Ovary (tissue), 9 donors: Measurements from ENCODE around the gene SAMD4A. TPM values are rescaled to one million over a fixed set of nuclear protein-coding genes. Genes with fewer than 3 reads are reported as not detected.

Experiments used
- DNase-seq, 5 donors: peaks; one replicate each; pipeline ENCODE4 v3.0.0-alpha.2; 2019 to 2020
- H3K27ac ChIP-seq, 2 donors: fragments of 200-600 bp; one replicate each; pipeline versions ENCODE4 v1.5.1 to v1.8.0; 2019 to 2022
- H3K27me3 ChIP-seq: fragments of 200-600 bp; one replicate; pipeline ENCODE4 v1.8.0; 2022
- H3K36me3 ChIP-seq: fragments of 200-600 bp; sonication (generic); one replicate; pipeline ENCODE4 v1.5.1; 2019
- H3K4me1 ChIP-seq: one replicate; pipeline ENCODE4 v1.8.1; 2013; ENCODE audit warnings: mild to moderate bottlenecking, moderate library complexity; ENCODE audit not compliant: insufficient read depth
- H3K4me3 ChIP-seq: fragments of 200-600 bp; sonication (generic); one replicate; pipeline ENCODE4 v1.5.1; 2017
- H3K9me3 ChIP-seq, 2 donors: fragments of 200-600 bp in 1 of 2; sonication (generic) in 1 of 2; one replicate each; pipeline versions ENCODE4 v1.5.1 to v1.8.1; 2013 to 2019; ENCODE audit warnings: mild to moderate bottlenecking in 1 of 2, moderate library complexity in 1 of 2
- CTCF ChIP-seq, 3 donors: fragments of 450-650 bp in 2 of 3; fragments of 200-600 bp in 1 of 3; IDR thresholded peaks; one replicate each; pipeline versions ENCODE4 v1.5.1 to v1.8.0; 2016 to 2022; ENCODE audit warnings: antibody characterized with exemption in 3 of 3, mild to moderate bottlenecking in 1 of 3
- EP300 ChIP-seq: sonication (generic); formaldehyde crosslinking; IDR thresholded peaks from one replicate; pipeline ENCODE4 v1.6.1; 2017; ENCODE audit warnings: antibody characterized with exemption
- POLR2A ChIP-seq: fragments of 450-650 bp; IDR thresholded peaks from one replicate; pipeline ENCODE4 v1.6.1; 2017; ENCODE audit warnings: antibody characterized with exemption, mild to moderate bottlenecking, moderate library complexity
- WGBS, 3 donors: extraction: QIAGEN DNeasy Blood & Tissue Kit in 1 of 3; methylation state at CpG; one replicate each; pipeline versions ENCODE4 v1.1.5 to v1.1.7; 2013 to 2017; 5-methylcytosine and 5-hydroxymethylcytosine counted together
- intact Hi-C, 4 donors: fragments of 100-400 bp; cut with DNase I; formaldehyde crosslinking; loops; one replicate each; pipeline versions ENCODE4 v1.11.0 to v1.15.1; 2022 to 2023
- polyA plus RNA-seq, 2 donors: library from polyadenylated mRNA; stranded (reverse); fragments of 200-250 nt in 1 of 2; fragments of 350-450 nt in 1 of 2; fragmentation: Illumina TruSeq in 1 of 2; extraction: RNeasy Lipid Tissue Mini Kit (QIAGEN cat#74804) in 1 of 2; gene quantifications; one replicate each; pipeline ENCODE4 v1.2.3, GENCODE V29; 2013 to 2014
- total RNA-seq, 7 donors: library from RNA; depleted of rRNA in 2 of 7; stranded (reverse); fragments of >200 nt in 2 of 7; fragmentation: NEBNext Ultra II Directional in 3 of 7; extraction: Animal tissue kit (Norgen Biotek cat#: 25700) in 3 of 7; gene quantifications; one replicate each; pipeline versions ENCODE4 v1.1.0 to v1.2.4, GENCODE V29; 2016 to 2023
- donor health status: DM: no; HTN: no; CAD: no; lungs with moderate emphysema.
- donor health status: DM: no; HTN: no; CAD: no.
- donor health status: Bipolar disorder and iron deficiency.
- donor health status: DM: yes; HTN: yes; CAD: no.
- donor health status: DM: no; HTN: no; CAD: no.
- donor health status: DM: yes; HTN: yes; CAD: no.

The SAMD4A gene
- total and polyA plus RNA-seq, 9 donors: 2.3 to 22.4 (median 7.3) TPM

GRCh38 chr14:54671537-54671936, 104.6 kb downstream of the SAMD4A start:
- intact Hi-C loops: no loop called here
- 93 to 95% (median 94%) methylated on average over 4 of the region's 4 CpGs for WGBS, 3 donors
- H3K9me3 ChIP-seq: no peaks in the 10 kb centered on the region
- TF ChIP-seq CTCF (IDR thresholded peaks at IDR 0.05) (no peak), POLR2A (no peak), EP300 (no peak)
- no peak overlapping the region for H3K27ac ChIP-seq
- H3K27me3 ChIP-seq: no peaks in the 10 kb centered on the region
- H3K4me1 ChIP-seq: peaks cover 1% of the 10 kb centered on the region
- H3K4me3 ChIP-seq: no peak overlapping the region
- DNase-seq: no peak
- no peaks in the 10 kb centered on the region for H3K36me3 ChIP-seq

DNA sequence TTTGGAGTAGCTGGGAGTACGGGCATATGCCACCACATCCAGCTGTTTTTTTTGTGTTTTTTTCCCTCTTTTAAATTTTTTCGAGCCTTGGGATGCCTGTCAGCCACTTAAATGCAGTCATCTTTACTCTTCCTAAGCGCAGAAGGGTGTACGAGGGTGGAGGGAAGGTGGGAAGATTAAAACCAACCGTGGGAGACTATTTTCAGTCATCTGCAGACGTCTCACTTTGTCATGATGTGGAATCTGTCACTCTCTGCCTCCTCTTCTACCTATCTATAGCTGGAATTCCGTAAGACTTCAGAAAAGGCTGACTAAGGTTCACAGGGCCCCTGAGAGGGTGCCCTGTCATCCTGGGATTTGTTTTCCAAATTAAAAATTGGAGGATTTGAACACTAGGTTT, 105.3 kb downstream of the SAMD4A start:
- intact Hi-C loops: no loop called here
- no peak for DNase-seq
- Histone ChIP-seq H3K9me3 (no peaks in the 10 kb centered on the region), H3K36me3 (no peaks in the 10 kb centered on the region), H3K4me3 (no peak overlapping the region), H3K27me3 (no peaks in the 10 kb centered on the region), H3K27ac (no peak overlapping the region), H3K4me1 (peaks cover 3% of the 10 kb centered on the region)
- TF ChIP-seq POLR2A (no peak), CTCF (IDR thresholded peaks at IDR 0.05) (no peak), EP300 (no peak)
- 86 to 88% (median 86%) methylated on average over 7 of the region's 7 CpGs for WGBS, 3 donors

GRCh38 chr14:54672688-54673087, 105.8 kb downstream of the SAMD4A start:
- 48 to 78% (median 75%) methylated on average over 5 of the region's 5 CpGs for WGBS, 3 donors
- Histone ChIP-seq H3K4me3 (no peak overlapping the region), H3K36me3 (no peaks in the 10 kb centered on the region), H3K9me3 (no peaks in the 10 kb centered on the region), H3K27me3 (no peaks in the 10 kb centered on the region), H3K27ac (no peak overlapping the region), H3K4me1 (peaks cover 3% of the 10 kb centered on the region)
- TF ChIP-seq EP300 (no peak), POLR2A (no peak), CTCF (IDR thresholded peaks at IDR 0.05) (no peak)
- no peak for DNase-seq
- intact Hi-C loops: no loop called here

GRCh38 chr14:54673193-54674045, 106.5 kb downstream of the SAMD4A start:
- Histone ChIP-seq H3K4me3 (no peak overlapping the region), H3K9me3 (no peaks in the 10 kb centered on the region), H3K4me1 (peaks cover 3% of the 10 kb centered on the region), H3K36me3 (no peaks in the 10 kb centered on the region), H3K27ac (peak overlapping the region in 1 of 2 donors; percentile 37), H3K27me3 (no peaks in the 10 kb centered on the region)
- TF ChIP-seq EP300: no peak
- no peak for TF ChIP-seq POLR2A
- no peak for TF ChIP-seq CTCF (IDR thresholded peaks at IDR 0.05)
- DNase-seq: no peak
- intact Hi-C loops: no loop called here
- 45 to 55% (median 54%) methylated on average over 13 of the region's 13 CpGs for WGBS, 3 donors
